ENCODE data around the gene GALNT16.
"Not testable (repeated sequence)": the region's sequence is repeated elsewhere in the genome, so short reads cannot be mapped to it uniquely, and the experiment has no call there.

Gene GALNT16

DNA sequence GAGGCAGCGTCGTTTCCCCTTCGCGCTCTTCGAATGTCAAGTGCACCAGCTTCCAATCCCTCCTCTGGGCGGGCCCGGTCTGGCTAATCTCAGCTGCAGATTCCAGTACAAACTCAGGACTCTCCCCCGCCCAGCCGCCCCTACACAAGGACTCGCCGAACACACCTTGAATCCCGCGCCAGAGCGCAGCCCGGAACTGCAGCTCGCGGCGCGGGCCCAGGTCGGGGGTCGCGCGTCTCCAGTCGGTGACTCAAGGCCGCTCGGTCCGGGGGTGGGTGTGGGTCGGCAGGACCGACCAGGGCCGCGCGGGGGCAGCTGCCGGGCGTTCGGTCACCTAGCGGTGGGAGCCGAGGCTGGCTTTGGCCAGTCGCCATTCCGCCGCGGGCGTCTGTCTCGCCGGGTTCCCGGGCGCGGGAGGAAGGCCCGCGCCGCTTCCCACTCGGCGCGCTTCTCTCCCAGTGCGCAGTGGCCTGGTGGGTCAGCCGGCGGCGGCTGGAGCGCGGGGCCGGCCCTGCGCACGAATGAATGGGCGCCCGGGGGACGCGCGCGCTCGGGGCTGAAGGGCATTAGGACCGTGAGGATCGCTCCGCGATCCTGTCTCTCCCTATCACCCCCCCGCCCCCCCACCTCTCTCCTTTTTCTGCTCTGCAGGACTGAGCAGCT is at the start of gene GALNT16:
TSS of gene GALNT16 (plus strand) at position 632 of the 663 bp plus-strand sequence. CDS start 133 bp downstream, outside the sequence.
- no peak for DNase-seq

GRCh38 chr14:69214393-69214792 is 45.6 kb upstream of the GALNT16 start:
- DNase-seq: no peak

- not testable (repeated sequence) for DNase-seq
These were observed 42.3 kb upstream of the GALNT16 start for GRCh38 chr14:69217663-69218062.

DNA sequence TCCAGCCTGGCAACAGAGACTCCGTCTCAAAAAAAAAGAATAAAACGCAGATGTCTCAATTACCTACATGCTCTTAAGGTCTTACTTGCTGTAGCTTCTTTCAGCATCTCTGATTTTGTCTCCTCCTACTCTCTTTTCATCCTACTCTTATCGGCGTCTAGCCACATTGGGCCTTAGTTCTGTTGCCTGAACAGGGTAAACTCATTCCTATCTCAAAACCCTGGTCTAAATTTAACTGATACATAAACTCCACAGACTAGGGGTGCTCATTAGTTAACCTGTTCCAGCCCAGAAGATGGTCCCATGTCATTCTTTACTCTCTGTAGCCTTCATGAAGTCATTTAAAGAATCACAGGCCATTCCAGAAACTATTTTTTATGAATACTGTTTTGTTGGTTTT is 35.0 kb upstream of the GALNT16 start:
- no peak for DNase-seq

- no peak for DNase-seq
These were observed 33.8 kb upstream of the GALNT16 start for GRCh38 chr14:69226178-69226577.

- DNase-seq: no peak
These were observed 33.2 kb upstream of the GALNT16 start for GRCh38 chr14:69226736-69227135.

GRCh38 chr14:69231486-69231885 is 28.5 kb upstream of the GALNT16 start:
- no peak for DNase-seq

GRCh38 chr14:69232388-69232787 is 27.6 kb upstream of the GALNT16 start:
- no peak for DNase-seq

DNA sequence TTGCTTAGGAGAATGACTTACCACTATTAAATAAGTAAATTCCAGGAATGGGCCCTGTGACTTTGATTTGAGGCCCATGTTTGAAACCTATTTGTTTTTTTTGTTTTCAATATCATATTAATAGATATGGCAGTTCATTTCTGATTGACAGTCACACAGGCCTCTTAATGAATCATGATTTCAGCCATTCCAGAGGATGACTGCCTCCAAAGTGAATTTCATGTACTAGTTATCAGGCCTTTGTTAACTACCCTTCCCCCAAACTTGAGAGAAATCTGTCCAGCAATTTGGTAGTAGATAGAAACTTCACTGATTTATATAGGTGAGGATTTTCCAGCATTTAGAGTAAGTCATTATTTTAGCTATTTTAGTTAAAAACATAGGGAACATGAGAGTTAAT is 25.9 kb upstream of the GALNT16 start:
- DNase-seq: no peak

GRCh38 chr14:69235708-69236107 is 24.2 kb upstream of the GALNT16 start:
- no peak for DNase-seq

GRCh38 chr14:69237142-69237541 is 22.8 kb upstream of the GALNT16 start:
- DNase-seq: no peak

DNA sequence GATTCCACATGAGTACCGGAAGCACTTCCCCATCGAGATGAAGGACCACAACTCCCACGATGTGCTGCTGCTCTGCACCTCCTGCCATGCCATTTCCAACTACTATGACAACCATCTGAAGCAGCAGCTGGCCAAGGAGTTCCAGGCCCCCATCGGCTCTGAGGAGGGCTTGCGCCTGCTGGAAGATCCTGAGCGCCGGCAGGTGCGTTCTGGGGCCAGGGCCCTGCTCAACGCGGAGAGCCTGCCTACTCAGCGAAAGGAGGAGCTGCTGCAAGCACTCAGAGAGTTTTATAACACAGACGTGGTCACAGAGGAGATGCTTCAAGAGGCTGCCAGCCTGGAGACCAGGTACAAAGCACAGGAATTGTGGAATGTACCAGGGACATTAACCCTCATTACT is 22.4 kb upstream of the GALNT16 start:
- DNase-seq: no peak

DNA sequence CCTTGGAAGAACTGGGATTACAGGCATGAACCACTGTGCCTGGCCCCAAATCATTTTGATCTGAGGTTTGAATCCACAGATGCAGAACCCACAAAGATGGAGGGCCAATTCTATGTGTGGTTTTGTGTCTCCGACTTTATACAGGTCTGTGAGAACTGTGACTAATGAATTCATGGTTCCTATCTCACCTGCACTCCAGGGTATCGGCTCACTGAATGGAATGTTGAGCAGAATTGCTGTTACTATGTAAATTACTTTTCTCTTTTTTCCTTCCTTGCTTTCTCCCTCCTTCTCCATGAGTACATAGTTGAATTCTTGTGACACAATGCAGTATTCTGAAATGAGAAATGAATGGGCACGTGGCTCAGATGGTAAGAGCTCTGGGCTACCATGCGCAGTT is 21.1 kb upstream of the GALNT16 start:
- no peak for DNase-seq

DNA sequence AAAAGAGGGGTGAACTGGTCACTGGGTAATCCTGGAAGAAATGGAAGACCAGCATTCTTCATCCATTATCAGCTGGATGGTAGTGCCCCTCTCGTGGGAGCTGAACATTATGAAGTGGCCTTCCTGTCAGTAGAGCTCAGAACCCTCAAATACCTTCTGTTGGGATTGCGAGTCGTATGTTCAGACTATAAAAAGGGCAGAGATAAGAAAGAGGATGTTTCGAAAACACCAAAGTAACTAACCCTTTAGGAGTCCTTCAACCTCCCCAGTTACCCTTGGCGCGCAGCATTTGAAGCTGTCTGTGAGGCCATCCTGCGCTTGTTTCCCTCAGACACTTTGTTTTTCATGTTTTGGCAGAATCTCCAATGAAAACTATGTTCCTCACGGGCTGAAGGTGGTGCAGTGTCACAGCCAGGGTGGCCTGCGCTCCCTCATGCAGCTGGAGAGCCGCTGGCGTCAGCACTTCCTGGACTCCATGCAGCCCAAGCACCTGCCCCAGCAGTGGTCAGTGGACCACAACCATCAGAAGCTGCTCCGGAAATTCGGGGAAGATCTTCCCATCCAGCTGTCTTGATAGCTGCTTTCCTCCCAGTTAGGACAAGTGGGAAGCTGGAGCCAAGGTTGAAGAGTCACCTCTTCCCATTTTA is 19.3 kb upstream of the GALNT16 start:
- no peak for DNase-seq

DNA sequence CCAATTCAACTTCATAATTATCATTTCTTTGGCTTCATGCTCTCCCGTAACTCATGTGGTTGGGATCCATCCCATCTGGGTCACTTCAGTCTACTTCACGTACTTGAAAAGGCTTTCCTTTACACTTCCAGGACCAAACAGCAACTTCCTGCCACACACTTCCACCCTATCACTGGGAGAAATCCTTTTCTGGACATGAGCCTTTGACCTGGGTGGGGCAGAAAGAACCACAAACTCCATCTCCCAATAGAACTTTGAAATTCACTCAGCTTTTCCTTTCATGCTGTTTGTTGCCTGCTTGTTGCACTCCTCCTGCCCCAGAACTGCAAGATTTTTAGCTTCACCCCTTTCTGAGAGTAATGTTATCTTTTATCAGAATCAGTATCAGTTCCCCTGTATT is 18.4 kb upstream of the GALNT16 start:
- no peak for DNase-seq

DNA sequence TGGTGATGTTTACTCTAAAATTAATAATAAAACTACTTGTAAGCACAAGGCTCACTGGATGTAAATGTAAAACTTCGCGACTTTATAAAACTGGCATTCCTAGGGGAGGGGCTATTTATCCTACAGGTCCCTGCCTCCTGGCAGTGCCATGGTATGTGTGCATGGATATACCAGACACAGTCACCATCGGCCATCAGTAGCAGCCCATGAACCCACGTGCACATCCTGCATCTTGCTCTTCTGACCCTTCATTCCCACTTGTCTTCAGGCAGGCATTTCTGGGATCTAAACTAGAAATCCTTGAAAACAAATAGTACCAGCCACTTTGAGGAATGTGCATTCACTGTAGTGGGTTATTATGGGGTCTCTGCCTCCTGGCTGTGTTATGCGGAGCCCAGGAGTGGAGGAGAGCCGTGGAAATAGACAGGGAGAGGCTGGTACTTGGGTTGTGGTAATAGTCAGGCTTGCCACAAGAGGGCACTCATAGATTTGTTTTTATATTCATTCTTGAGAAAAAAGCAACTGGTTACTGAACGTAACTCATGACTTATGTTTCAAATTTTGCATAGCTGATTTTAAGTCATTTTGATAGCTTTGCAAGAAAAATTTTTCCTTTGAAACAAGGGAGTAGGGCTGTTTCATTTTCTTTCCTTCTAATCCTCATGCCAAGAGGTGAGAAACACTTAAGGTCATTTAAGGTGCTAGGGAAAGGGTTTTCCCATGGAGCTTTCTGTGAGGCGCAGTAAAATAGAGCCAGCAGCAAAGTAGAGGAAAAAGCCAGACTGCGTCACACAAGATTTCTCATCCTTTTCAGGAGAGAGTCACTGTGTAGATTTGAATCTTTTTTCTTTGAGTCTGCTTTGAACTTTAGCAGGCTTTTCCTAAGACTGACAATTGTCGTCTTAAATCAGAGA is 17.4 kb upstream of the GALNT16 start:
- peak; percentile 28 to 50 for DNase-seq

- no peak for DNase-seq
These were observed 15.0 kb upstream of the GALNT16 start for GRCh38 chr14:69244946-69245345.

- DNase-seq: no peak
These were observed 13.6 kb upstream of the GALNT16 start for GRCh38 chr14:69246331-69246730.

DNA sequence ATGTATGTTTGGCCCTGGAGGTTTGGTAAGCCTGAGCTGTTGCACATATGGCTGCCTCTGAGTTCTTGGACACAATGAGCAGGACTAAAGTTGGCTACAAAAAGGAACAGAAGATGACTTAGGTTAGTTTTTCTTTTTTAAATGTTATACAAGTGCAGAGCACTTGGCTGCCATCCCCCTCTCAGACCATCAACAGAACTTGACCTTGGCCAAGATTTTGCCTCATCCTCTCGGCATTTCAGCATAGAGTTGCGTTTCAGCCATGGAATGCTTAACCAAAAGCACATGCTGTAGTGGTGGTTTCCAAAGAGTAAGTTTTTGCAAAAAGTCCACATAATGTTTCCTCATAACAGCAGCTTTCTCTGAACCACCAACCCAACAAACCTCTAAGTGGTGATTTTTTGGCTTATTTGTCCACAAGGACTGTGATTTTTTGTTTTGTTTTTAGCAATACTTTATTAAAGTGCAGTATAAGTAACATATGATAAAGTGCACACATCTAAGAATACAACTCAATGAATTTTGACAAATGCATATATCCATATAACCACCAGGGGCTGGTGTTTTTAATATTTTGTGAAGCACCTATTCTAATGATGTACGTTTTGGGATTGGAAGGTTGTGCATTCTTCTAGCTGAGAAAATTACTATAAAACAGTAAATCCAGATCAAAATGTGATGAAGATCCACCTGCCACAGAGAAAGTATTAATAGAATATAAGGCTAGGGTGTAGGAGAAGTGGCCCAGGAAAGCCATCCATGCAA is 12.1 kb upstream of the GALNT16 start:
- no peak for DNase-seq

GRCh38 chr14:69249603-69250002 is 10.4 kb upstream of the GALNT16 start:
- DNase-seq: no peak

DNA sequence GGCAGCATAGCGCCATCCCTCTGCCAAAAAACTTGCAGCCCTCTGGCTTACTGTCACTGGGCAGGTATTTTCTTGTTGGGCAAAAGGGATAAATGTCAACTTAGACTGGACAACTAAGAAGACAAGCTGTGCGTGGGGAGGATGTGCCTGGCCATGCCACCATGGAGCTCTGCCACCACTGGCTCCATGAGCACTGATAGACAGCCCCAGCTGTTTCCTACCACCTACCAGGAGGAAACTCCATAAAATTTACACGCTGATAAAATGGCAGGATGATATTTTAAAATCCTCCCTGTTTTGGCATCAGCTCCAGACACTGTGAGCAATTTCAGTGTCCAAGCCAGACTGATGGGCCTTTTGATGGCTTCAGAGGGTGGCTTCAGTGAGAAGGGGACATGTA is 7.1 kb upstream of the GALNT16 start:
- DNase-seq: no peak

DNA sequence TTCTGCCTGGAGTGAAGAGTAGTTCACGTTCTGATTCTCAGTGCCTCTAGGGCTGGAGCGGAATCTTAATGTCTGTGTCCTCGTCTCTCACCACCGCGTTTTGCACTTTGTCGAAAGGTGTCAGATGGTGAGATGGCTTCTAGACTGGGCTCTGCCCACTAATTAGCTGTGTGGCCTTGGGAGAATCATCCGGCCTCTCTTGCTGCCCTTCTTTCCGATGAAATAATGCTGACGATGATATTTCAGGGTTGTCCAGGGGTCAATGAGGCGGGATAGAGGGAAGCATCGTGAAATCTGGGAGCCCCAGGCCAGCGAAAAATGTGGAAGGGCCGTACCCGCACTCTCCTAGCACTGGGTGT is 811 bp upstream of the GALNT16 start:
- no peak for DNase-seq

Measured in hippocampal formation (tissue), 2 donors.